Neutrophil (primary cell): ENCODE measurements around the gene ADAMTS17.
"Not testable (repeated sequence)": the region's sequence is repeated elsewhere in the genome, so short reads cannot be mapped to it uniquely, and the experiment has no call there.

Experiments
- H3K27ac ChIP-seq: fragments of 200-600 bp; sonication (generic); 2 replicates; pipeline ENCODE4 v1.5.1; 2016; ENCODE audit warnings: mild to moderate bottlenecking, moderate library complexity
- H3K27me3 ChIP-seq: fragments of 200-600 bp; sonication (generic); 2 replicates; pipeline ENCODE4 v1.6.0; 2016; ENCODE audit warnings: mild to moderate bottlenecking
- H3K36me3 ChIP-seq: fragments of 200-600 bp; sonication (generic); 2 replicates; pipeline ENCODE4 v1.5.1; 2017
- H3K4me1 ChIP-seq, 2 experiments: fragments of 200-600 bp in 1 of 2; sonication (generic) in 1 of 2; 1 replicate in 1 of 2; 2 replicates in 1 of 2; pipeline versions ENCODE4 v1.5.1 to v1.6.1; 2013 to 2016; ENCODE audit warnings: low read depth in 1 of 2, low read length in 1 of 2, mild to moderate bottlenecking in 1 of 2, moderate library complexity in 1 of 2; ENCODE audit not compliant: control insufficient read depth in 1 of 2, insufficient read depth in 1 of 2
- H3K4me3 ChIP-seq, 2 experiments: fragments of 200-600 bp in 1 of 2; sonication (generic) in 1 of 2; 1 replicate in 1 of 2; 2 replicates in 1 of 2; pipeline ENCODE4 v1.5.1; 2013 to 2016; ENCODE audit warnings: low read depth in 1 of 2, low read length in 1 of 2, mild to moderate bottlenecking in 1 of 2, moderate library complexity in 1 of 2
- H3K9me3 ChIP-seq: fragments of 200-600 bp; sonication (generic); 2 replicates; pipeline ENCODE4 v1.5.1; 2016
- CTCF ChIP-seq: fragments of 200-600 bp; sonication (generic); IDR thresholded peaks from 2 replicates; pipeline ENCODE4 v1.5.1; 2016; ENCODE audit warnings: antibody characterized with exemption

ADAMTS17 gene

GRCh38 chr15:99981839-99982658, 359.7 kb downstream of the ADAMTS17 start:
- H3K27ac ChIP-seq, result no peak overlapping the region
- TF ChIP-seq CTCF, result no peak
- no peaks in the 10 kb centered on the region for H3K4me1 ChIP-seq
- no peaks in the 10 kb centered on the region for H3K36me3 ChIP-seq
- H3K27me3 ChIP-seq, result peaks cover 47% of the 10 kb centered on the region
- no peak overlapping the region for H3K4me3 ChIP-seq
- no peaks in the 10 kb centered on the region for H3K9me3 ChIP-seq

- H3K27ac ChIP-seq, result no peak overlapping the region
- no peak overlapping the region for H3K4me3 ChIP-seq
- peaks cover 47% of the 10 kb centered on the region for H3K27me3 ChIP-seq
- TF ChIP-seq CTCF, result no peak
- no peaks in the 10 kb centered on the region for H3K36me3 ChIP-seq
- H3K4me1 ChIP-seq, result no peaks in the 10 kb centered on the region
- no peaks in the 10 kb centered on the region for H3K9me3 ChIP-seq
These were observed 360.6 kb downstream of the ADAMTS17 start for GRCh38 chr15:99981191-99981647.

GRCh38 chr15:99980752-99981151, 361.0 kb downstream of the ADAMTS17 start:
- H3K27ac ChIP-seq, result no peak overlapping the region
- no peak for TF ChIP-seq CTCF
- no peaks in the 10 kb centered on the region for H3K4me1 ChIP-seq
- no peaks in the 10 kb centered on the region for H3K36me3 ChIP-seq
- peaks cover 47% of the 10 kb centered on the region for H3K27me3 ChIP-seq
- H3K9me3 ChIP-seq, result no peaks in the 10 kb centered on the region
- H3K4me3 ChIP-seq, result no peak overlapping the region

GRCh38 chr15:99979886-99980285, 361.9 kb downstream of the ADAMTS17 start:
- H3K36me3 ChIP-seq, H3K27ac ChIP-seq, H3K4me1 ChIP-seq, H3K4me3 ChIP-seq, H3K9me3 ChIP-seq: not testable (repeated sequence)
- peaks cover 44% of the 10 kb centered on the region for H3K27me3 ChIP-seq

- no peaks in the 10 kb centered on the region for H3K4me1 ChIP-seq
- H3K27me3 ChIP-seq, result peaks cover 39% of the 10 kb centered on the region
- H3K9me3 ChIP-seq, result no peaks in the 10 kb centered on the region
- H3K4me3 ChIP-seq, result no peak overlapping the region
- no peaks in the 10 kb centered on the region for H3K36me3 ChIP-seq
- no peak for TF ChIP-seq CTCF
- no peak overlapping the region for H3K27ac ChIP-seq
These were observed 362.4 kb downstream of the ADAMTS17 start for GRCh38 chr15:99979371-99979770.

- no peaks in the 10 kb centered on the region for H3K4me1 ChIP-seq
- H3K36me3 ChIP-seq, result no peaks in the 10 kb centered on the region
These were observed 363.3 kb downstream of the ADAMTS17 start for GRCh38 chr15:99978426-99978825.

More at GRCh38 chr15:99978426-99978825, 363.3 kb downstream of the ADAMTS17 start:
- Histone ChIP-seq H3K9me3 (no peaks in the 10 kb centered on the region), H3K4me3 (no peak overlapping the region), H3K27me3 (peaks cover 30% of the 10 kb centered on the region), H3K27ac (no peak overlapping the region)
- no peak for TF ChIP-seq CTCF
